ENCODE results near the gene ARHGEF3.

Gene ARHGEF3

GRCh38 chr3:56822501-56822900 is 20.8 kb upstream of the ARHGEF3 start:
- DNase-seq, result no peak

GRCh38 chr3:56819016-56819809 is 17.5 kb upstream of the ARHGEF3 start:
- no peak for DNase-seq

- DNase-seq, result no peak
Measured at GRCh38 chr3:56818156-56818985, 16.6 kb upstream of the ARHGEF3 start.

- DNase-seq, result no peak
Measured at GRCh38 chr3:56817646-56818045, 15.9 kb upstream of the ARHGEF3 start.

GRCh38 chr3:56816061-56816460 is 14.3 kb upstream of the ARHGEF3 start:
- DNase-seq, result no peak

- DNase-seq, result no peak
Measured at GRCh38 chr3:56815589-56815988, 13.8 kb upstream of the ARHGEF3 start.

- DNase-seq, result peak; percentile 58
Measured at GRCh38 chr3:56813653-56813960, 11.9 kb upstream of the ARHGEF3 start.

- peak; percentile 50 for DNase-seq
Measured at GRCh38 chr3:56812754-56813652, 11.3 kb upstream of the ARHGEF3 start.

- no peak for DNase-seq
Measured at GRCh38 chr3:56811546-56812202, 9.9 kb upstream of the ARHGEF3 start.

- DNase-seq, result peak; percentile 80
Measured at GRCh38 chr3:56810577-56811545, 9.1 kb upstream of the ARHGEF3 start.

- no peak for DNase-seq
Measured at GRCh38 chr3:56806407-56806806, 4.7 kb upstream of the ARHGEF3 start.

GRCh38 chr3:56802790-56803189 is 1.0 kb upstream of the ARHGEF3 start:
- no peak for DNase-seq

GRCh38 chr3:56802378-56802745 is 613 bp upstream of the ARHGEF3 start:
- DNase-seq, result no peak

- peak; percentile 27 for DNase-seq
Measured at GRCh38 chr3:56800832-56801661, 702 bp downstream of the ARHGEF3 start.

GRCh38 chr3:56800130-56800831 is 1.5 kb downstream of the ARHGEF3 start:
- DNase-seq, result no peak

- peak; percentile 48 for DNase-seq
Measured at GRCh38 chr3:56799251-56799882, 2.4 kb downstream of the ARHGEF3 start.

- DNase-seq, result no peak
Measured at GRCh38 chr3:56796996-56797395, 4.8 kb downstream of the ARHGEF3 start.

GRCh38 chr3:56796202-56796601 is 5.5 kb downstream of the ARHGEF3 start:
- peak; percentile 43 for DNase-seq

GRCh38 chr3:56795829-56796185 is 5.9 kb downstream of the ARHGEF3 start:
- no peak for DNase-seq

Measured in NCI-H2171 treated with DMSO at 0.1 percent for 48 hours (cell line).